Testis (tissue), 2 donors: ENCODE data around the gene ZNF518A.

ENCODE experiments used
- POLR2A ChIP-seq: fragments of 450-650 bp; IDR thresholded peaks from one replicate; pipeline ENCODE4 v1.6.1; 2017; ENCODE audit warnings: antibody characterized with exemption, mild to moderate bottlenecking, moderate library complexity
- TF ChIP-seq, protein P1 (sequence below), 3 experiments: fragments of 450-650 bp in 2 of 3; fragments of 200-600 bp in 1 of 3; sonication (generic) in 1 of 3; IDR thresholded peaks; one replicate each; pipeline ENCODE4 v1.5.1; 2016 to 2019; ENCODE audit warnings: antibody characterized with exemption in 3 of 3, mild to moderate bottlenecking in 2 of 3, moderate library complexity in 1 of 3

DNA sequence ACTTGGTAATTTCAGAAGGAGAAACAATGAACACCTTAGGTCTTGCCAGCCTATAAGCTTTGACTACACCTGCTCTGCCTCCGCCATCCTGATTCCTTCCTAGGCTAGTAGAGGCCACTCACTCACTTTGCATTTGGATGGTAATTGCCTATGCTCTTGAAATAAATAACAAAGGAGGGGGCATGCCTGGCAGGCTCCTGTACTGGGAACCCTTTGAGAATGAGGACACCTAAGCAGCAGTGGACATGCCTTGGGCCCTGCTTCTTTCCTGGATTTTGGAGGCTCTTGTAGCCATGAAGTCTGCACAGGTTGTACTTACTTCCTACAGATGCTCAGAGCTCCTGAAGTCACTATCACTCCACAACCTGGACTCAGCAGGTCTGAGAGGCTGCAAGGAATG, 75.5 kb downstream of the ZNF518A start:
- TF ChIP-seq, protein P1, sequence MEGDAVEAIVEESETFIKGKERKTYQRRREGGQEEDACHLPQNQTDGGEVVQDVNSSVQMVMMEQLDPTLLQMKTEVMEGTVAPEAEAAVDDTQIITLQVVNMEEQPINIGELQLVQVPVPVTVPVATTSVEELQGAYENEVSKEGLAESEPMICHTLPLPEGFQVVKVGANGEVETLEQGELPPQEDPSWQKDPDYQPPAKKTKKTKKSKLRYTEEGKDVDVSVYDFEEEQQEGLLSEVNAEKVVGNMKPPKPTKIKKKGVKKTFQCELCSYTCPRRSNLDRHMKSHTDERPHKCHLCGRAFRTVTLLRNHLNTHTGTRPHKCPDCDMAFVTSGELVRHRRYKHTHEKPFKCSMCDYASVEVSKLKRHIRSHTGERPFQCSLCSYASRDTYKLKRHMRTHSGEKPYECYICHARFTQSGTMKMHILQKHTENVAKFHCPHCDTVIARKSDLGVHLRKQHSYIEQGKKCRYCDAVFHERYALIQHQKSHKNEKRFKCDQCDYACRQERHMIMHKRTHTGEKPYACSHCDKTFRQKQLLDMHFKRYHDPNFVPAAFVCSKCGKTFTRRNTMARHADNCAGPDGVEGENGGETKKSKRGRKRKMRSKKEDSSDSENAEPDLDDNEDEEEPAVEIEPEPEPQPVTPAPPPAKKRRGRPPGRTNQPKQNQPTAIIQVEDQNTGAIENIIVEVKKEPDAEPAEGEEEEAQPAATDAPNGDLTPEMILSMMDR (IDR thresholded peaks at IDR 0.05), result no peak
- no peak for TF ChIP-seq POLR2A
